Nephron progenitor cell (in vitro differentiated cells): Measurements from ENCODE around the gene BLVRB.

Experiments used
- DNase-seq: peaks from one replicate; pipeline ENCODE4 v3.0.0; 2021
- H3K27ac Mint-ChIP-seq: 2 replicates; pipeline ENCODE4 v1.8.0; 2021; ENCODE audit warnings: mild to moderate bottlenecking, moderate library complexity, mixed read lengths
- H3K27me3 Mint-ChIP-seq: 2 replicates; pipeline ENCODE4 v1.8.0; 2021; ENCODE audit warnings: mild to moderate bottlenecking, low read depth, mixed read lengths; ENCODE audit not compliant: poor library complexity
- H3K36me3 Mint-ChIP-seq: 2 replicates; pipeline ENCODE4 v1.8.0; 2021; ENCODE audit warnings: low read depth, mixed read lengths
- H3K4me1 Mint-ChIP-seq: 2 replicates; pipeline ENCODE4 v1.8.0; 2021; ENCODE audit warnings: mixed read lengths
- H3K4me3 Mint-ChIP-seq: 2 replicates; pipeline ENCODE4 v1.8.0; 2021; ENCODE audit warnings: mild to moderate bottlenecking, moderate library complexity, mixed read lengths
- H3K9me3 Mint-ChIP-seq: 2 replicates; pipeline ENCODE4 v1.8.0; 2021; ENCODE audit warnings: mild to moderate bottlenecking, moderate library complexity, mixed read lengths
- TF ChIP-seq, protein P1 (sequence below): fragments of 200-600 bp; sonication (generic); IDR thresholded peaks from 2 replicates; pipeline ENCODE4 v1.5.0; 2021; ENCODE audit warnings: antibody characterized with exemption

BLVRB gene

DNA sequence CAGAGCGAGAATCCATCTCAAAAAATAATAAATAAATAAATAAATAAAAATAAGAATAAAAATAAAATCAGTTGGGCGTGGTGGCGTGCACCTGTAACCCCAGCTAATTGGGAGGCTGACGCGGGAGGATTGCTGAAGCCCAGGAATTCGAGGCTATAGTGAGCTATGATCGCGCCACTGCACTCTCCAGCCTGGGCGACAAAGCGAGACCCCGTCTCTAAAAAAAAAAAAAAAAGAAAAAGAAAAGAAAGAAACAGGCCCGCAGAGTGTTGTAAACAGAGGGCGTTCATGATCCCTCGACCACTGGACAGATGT lies 45.1 kb downstream of the BLVRB start:
- Mint-ChIP-seq H3K27ac (peak overlapping the region; percentile 64), H3K9me3 (no peaks in the 10 kb centered on the region), H3K27me3 (peaks cover 3% of the 10 kb centered on the region), H3K36me3 (peaks cover 4% of the 10 kb centered on the region), H3K4me3 (peak overlapping the region; percentile 79), H3K4me1 (peaks cover 58% of the 10 kb centered on the region)
- no peak for DNase-seq
- TF ChIP-seq, protein P1, sequence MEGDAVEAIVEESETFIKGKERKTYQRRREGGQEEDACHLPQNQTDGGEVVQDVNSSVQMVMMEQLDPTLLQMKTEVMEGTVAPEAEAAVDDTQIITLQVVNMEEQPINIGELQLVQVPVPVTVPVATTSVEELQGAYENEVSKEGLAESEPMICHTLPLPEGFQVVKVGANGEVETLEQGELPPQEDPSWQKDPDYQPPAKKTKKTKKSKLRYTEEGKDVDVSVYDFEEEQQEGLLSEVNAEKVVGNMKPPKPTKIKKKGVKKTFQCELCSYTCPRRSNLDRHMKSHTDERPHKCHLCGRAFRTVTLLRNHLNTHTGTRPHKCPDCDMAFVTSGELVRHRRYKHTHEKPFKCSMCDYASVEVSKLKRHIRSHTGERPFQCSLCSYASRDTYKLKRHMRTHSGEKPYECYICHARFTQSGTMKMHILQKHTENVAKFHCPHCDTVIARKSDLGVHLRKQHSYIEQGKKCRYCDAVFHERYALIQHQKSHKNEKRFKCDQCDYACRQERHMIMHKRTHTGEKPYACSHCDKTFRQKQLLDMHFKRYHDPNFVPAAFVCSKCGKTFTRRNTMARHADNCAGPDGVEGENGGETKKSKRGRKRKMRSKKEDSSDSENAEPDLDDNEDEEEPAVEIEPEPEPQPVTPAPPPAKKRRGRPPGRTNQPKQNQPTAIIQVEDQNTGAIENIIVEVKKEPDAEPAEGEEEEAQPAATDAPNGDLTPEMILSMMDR = no peak

DNA sequence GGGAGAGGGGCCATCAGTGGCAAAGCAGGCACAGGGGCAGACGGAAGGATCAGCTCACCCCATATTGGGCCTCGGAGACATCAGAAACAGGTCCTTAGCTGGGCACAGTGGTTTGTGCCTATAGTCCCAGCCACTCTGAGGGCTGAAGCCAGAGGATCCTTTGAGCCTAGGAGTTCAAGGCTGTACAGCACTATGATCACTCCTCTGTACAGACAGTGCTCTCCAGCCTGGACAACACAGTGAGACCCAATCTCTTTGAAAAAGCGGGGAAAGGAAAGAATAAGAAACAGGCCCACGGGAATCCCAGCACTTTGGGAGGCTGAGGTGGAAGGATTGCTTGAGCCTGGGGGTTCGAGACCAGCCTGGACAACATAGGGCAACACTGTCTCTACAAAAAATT lies 45.8 kb downstream of the BLVRB start:
- no peaks in the 10 kb centered on the region for H3K9me3 Mint-ChIP-seq
- peaks cover 4% of the 10 kb centered on the region for H3K36me3 Mint-ChIP-seq
- H3K4me3 Mint-ChIP-seq = peak overlapping the region; percentile 71
- DNase-seq = no peak
- TF ChIP-seq, protein P1 = no peak
- no peak overlapping the region for H3K27ac Mint-ChIP-seq
- peaks cover 3% of the 10 kb centered on the region for H3K27me3 Mint-ChIP-seq
- peaks cover 60% of the 10 kb centered on the region for H3K4me1 Mint-ChIP-seq

DNA sequence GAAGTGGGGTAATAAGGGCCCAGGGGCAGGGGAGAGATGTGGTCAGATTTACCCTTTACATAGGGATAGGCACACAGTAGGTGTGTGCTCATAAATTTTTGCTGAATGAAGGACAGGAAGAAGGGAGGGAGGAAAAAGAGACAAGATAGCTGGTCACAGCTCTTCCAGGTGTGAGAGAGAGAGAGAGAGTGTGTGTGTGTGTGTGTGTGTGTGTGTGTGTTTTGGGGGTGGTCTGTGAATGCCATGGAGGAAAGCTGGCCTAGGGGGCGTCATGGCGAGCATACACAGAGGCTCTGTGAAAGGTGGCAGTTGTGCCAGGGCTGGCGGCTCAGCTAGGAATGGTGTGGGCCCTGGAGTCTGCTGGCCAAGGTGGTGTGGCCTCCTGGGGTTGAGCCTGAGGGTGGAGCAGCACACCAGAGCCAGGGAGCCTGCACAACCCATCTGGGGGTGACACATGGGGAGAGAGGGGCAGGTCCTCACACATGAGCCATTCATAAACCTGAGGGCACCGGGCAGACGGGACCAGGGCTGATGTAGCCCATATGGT lies 46.4 kb downstream of the BLVRB start:
- peaks cover 54% of the 10 kb centered on the region for H3K4me1 Mint-ChIP-seq
- DNase-seq = no peak
- H3K27ac Mint-ChIP-seq = peak overlapping the region; percentile 88
- H3K4me3 Mint-ChIP-seq = peak overlapping the region; percentile 56
- TF ChIP-seq, protein P1 = no peak
- H3K9me3 Mint-ChIP-seq = no peaks in the 10 kb centered on the region
- H3K27me3 Mint-ChIP-seq = peaks cover 3% of the 10 kb centered on the region
- peaks cover 4% of the 10 kb centered on the region for H3K36me3 Mint-ChIP-seq

DNA sequence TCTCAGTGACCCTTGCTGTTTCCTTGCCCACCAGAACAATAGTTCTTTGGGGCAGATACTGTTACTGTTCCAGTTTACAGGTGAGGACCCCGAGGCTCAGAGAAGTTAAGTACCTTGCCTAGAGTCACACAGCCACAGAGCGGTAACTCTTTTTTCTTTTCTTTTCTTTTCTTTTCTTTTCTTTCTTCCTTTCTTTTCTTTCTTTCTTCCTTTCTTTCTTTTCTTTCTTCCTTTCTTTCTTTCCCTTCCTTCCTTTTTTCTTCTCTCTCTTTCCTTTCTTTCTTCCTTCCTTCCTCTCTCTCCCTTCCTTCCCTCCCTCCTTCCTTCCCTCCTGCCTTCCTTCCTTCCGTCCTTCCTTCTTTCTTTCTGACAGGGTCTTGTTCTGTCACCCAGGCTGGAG lies 47.5 kb downstream of the BLVRB start:
- Mint-ChIP-seq H3K27ac (peak overlapping the region; percentile 84), H3K4me1 (peaks cover 60% of the 10 kb centered on the region), H3K9me3 (no peaks in the 10 kb centered on the region), H3K27me3 (peaks cover 3% of the 10 kb centered on the region), H3K4me3 (peak overlapping the region; percentile 18), H3K36me3 (peaks cover 4% of the 10 kb centered on the region)
- DNase-seq = no peak
- TF ChIP-seq, protein P1 = no peak

DNA sequence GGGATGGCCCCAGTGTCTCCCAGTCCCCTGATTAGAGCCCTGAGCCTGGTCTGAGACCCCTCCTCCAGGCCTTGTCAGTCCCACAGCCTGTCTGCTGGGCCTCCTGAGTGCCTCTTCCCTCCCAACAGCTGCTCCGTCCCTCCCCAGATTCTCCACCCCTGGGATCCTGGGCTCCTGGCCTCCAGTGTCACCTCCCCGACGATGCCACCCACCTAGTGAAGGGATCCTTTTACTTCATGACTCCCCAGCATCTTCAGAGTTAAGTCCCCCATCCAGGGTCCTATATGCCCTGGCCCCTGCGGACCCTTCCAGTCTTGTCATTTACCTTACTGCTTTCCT lies 47.9 kb downstream of the BLVRB start:
- Mint-ChIP-seq H3K4me3 (peak overlapping the region; percentile 18), H3K4me1 (peaks cover 60% of the 10 kb centered on the region), H3K36me3 (peaks cover 4% of the 10 kb centered on the region), H3K9me3 (no peaks in the 10 kb centered on the region), H3K27me3 (peaks cover 3% of the 10 kb centered on the region), H3K27ac (peak overlapping the region; percentile 84)
- no peak for DNase-seq
- TF ChIP-seq, protein P1 = no peak

DNA sequence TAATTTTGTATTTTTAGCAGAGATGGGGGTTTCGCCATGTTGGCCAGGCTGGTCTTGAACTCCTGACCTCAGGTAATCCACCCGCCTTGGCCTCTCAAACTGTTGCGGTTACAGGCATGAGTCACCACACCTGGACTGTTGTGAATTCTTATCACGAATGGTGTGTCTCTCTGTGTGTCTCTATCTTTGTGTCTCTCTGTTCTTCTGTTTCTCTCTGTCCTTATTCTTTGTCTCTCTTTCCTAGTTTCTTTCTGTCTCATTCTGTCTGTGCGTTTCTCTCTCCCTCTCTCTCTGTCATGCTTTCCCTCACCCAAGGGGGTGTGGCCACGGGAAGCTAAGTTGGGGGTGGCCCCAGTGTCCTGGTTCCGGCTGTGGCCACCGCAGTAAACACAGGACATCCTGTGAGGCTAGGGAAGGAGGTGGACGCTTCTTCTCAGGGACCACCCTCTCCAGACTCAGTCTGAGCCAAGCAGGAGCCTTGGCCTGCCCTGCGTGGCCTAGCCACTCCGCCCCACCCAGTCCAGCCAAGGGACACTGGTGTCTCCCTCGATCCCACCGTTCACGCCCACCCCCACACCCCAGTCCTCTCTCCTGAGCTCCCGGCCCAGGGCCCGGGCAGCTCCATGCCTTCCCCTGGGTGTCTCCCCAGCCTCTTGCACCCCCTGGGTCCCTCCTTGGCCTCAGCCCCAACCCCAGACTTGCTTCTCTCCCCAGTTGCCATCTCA lies 48.5 kb downstream of the BLVRB start:
- Mint-ChIP-seq H3K27me3 (peaks cover 3% of the 10 kb centered on the region), H3K4me1 (peaks cover 55% of the 10 kb centered on the region), H3K27ac (peak overlapping the region; percentile 84), H3K36me3 (no peaks in the 10 kb centered on the region), H3K4me3 (no peak overlapping the region), H3K9me3 (no peaks in the 10 kb centered on the region)
- no peak for DNase-seq
- TF ChIP-seq, protein P1 = no peak
